DOHH2 (cell line): ENCODE results near the gene ZNF182.
"Not testable (repeated sequence)": the region's sequence is repeated elsewhere in the genome, so short reads cannot be mapped to it uniquely, and the experiment has no call there.

Source experiments
- CTCF ChIP-seq: fragments of 200-600 bp; sonication (generic); IDR thresholded peaks from one replicate; pipeline ENCODE4 v1.5.1; 2014; ENCODE audit warnings: antibody characterized with exemption, mild to moderate bottlenecking, low read depth, low read length; ENCODE audit not compliant: poor library complexity, severe bottlenecking
- EZH2phosphoT487 ChIP-seq: fragments of 200-600 bp; sonication (generic); IDR thresholded peaks from 2 replicates; pipeline ENCODE4 v1.6.1; 2017; ENCODE audit warnings: borderline replicate concordance, mild to moderate bottlenecking, antibody characterized with exemption, low read length, moderate library complexity, mixed read lengths

- TF ChIP-seq CTCF, EZH2phosphoT487: not testable (repeated sequence)
Observed at GRCh38 chrX:47955295-47955694, 48.5 kb downstream of the ZNF182 start.
